GM12891 (cell line): Measurements from ENCODE around the gene PNRC2.
A peak's percentile ranks its signal among the peaks of the same experiment; 100 is the strongest.
"Not testable (repeated sequence)": the region's sequence is repeated elsewhere in the genome, so short reads cannot be mapped to it uniquely, and the experiment has no call there.

ENCODE experiments used
- DNase-seq: peaks from one replicate; pipeline ENCODE4 v3.0.0; 2011; ENCODE audit warnings: low spot score; ENCODE audit not compliant: insufficient read length
- FAIRE-seq: peaks from 2 replicates; lab custom pipeline; 2011; peaks lifted over from hg19 to GRCh38; lab: Jason Lieb, UNC
- PAX5 ChIP-seq: IDR thresholded peaks from 2 replicates; pipeline ENCODE4 v1.6.1; 2011; ENCODE audit warnings: low read length, moderate library complexity, mild to moderate bottlenecking; ENCODE audit not compliant: insufficient read depth, severe bottlenecking
- POLR2A ChIP-seq: IDR thresholded peaks from 2 replicates; pipeline ENCODE4 v1.6.1; 2011; ENCODE audit warnings: low read depth, low read length, control low read depth
- POLR2AphosphoS5 ChIP-seq: IDR thresholded peaks from 2 replicates; pipeline ENCODE4 v1.6.1; 2011; ENCODE audit warnings: low read depth, low read length, control low read depth
- POU2F2 ChIP-seq: IDR thresholded peaks from 2 replicates; pipeline ENCODE4 v1.6.1; 2011; ENCODE audit warnings: low read depth, mild to moderate bottlenecking, control low read depth, low read length, moderate library complexity
- SPI1 ChIP-seq: IDR thresholded peaks from 2 replicates; pipeline ENCODE4 v1.6.1; 2011; ENCODE audit warnings: low read depth, low read length, control low read depth
- TAF1 ChIP-seq: IDR thresholded peaks from 2 replicates; pipeline ENCODE4 v1.6.1; 2011; ENCODE audit warnings: low read depth, low read length, control low read depth

The PNRC2 gene

DNA sequence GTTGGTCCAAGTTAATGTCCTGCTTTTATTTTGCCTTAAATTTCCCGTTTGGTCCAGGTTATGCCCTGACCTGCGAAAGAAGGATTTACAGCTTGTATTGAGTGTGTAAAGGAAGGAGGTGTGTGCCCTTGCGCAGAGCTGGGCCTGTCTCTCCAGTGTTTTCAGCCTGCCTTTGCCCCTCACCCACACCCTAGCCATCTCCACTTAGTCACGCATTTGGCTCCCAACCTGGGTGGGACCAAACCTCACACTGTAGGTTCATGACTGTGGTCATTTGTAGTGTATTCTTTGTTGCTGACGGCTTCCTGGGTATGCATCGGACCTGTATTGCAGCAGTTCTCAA, 21.1 kb downstream of the PNRC2 start:
- peak; percentile 44 for DNase-seq
- FAIRE-seq, result no peak
- peak; percentile 46; the same call in 1 of the 2 replicates for TF ChIP-seq POLR2AphosphoS5
- no peak for TF ChIP-seq SPI1

DNA sequence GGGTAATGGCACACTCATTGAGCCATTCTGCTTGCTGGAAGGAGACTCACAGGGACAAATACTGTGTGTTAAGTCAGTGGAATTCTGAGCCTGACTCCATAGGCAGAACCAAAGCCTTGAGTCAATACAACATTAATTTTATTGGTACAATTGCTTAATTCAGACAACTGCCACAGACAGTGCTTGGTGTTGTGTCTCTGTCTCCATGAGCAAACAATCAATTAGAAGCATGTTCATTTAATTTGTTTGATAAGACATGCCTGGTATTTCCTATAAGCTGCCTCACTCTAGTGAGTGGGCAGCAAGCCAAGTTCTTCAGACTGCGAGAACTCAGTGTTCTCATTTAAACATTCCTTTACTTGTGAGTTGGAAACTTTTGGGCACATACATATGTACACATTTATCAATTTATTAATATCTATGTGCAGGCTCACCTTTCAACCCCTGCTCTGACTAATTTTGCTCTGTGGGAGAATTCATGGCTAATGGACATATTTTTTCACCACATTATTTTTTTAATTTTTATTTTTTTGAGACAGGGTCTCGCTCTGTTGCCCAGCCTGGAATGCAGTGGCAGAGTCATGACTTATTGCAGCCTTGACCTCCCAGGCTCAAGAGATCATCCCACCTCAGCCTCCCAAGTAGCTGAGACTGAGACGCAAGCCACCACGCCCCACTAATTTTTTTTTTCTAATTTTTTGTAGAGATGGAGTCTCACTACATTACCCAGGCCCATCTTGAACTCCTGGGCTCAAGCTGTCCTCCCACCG, 25.0 kb downstream of the PNRC2 start:
- FAIRE-seq (no peak), DNase-seq (no peak)

DNA sequence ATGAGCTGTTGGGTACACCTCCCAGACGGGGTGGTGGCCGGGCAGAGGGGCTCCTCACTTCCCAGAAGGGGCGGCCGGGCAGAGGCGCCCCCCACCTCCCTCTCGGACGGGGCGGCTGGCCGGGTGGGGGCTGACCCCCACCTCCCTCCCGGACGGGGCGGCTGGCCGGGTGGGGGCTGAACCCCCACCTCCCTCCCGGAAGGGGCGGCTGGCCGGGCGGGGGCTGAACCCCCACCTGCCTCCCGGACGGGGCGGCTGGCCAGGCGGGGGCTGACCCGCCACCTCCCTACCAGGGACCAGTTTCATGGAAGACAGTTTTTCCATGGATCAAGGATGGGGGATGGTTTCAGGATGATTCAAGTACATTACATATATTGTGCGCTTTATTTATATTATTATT, 27.4 kb downstream of the PNRC2 start:
- not testable (repeated sequence) for DNase-seq, FAIRE-seq

More for the DNA sequence above, 25.0 kb downstream of the PNRC2 start:
- TF ChIP-seq TAF1 (no peak), PAX5 (no peak), SPI1 (no peak), POU2F2 (no peak), POLR2A (no peak), POLR2AphosphoS5 (no peak)

DNA sequence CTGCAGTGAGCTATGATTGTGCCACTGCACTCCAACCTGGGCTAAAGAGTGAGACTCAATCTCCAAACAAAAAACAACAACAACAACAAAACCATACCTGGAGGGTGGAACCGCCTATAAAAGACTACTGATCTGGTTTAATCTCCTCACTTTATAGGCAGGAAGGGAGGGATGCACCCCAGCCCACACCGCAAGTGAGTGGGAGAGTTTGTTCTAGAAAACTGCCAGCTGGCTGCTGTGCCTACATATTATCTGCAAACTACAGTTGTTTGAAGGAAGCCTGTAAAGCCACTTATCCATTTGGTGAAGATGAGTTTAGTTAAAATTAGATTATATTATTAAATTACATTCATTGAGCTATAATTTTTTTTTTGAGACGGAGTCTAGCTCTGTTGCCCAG, 29.6 kb downstream of the PNRC2 start:
- TF ChIP-seq POLR2A (no peak), TAF1 (no peak), POLR2AphosphoS5 (no peak), POU2F2 (no peak), PAX5 (no peak), SPI1 (no peak)
- FAIRE-seq, result no peak
- no peak for DNase-seq

DNA sequence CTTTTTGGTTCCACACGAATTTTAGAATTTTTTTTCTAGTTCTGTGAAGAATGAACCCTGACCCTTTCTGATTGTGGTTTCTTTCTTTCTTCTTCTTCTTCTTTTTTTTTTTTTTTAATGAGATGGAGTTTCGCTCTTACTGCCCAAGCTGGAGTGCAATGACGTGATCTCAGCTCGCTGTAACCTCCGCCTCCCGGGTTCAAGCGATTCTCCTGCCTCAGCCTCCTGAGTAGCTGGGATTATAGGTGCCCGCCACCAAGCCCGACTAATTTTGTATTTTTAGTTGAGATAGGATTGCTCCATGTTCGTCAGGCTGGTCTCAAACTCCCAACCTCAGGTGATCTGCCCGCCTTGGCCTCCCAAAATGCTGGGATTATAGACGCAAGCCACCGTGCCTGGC, 32.4 kb downstream of the PNRC2 start:
- not testable (repeated sequence) for FAIRE-seq, DNase-seq

DNA sequence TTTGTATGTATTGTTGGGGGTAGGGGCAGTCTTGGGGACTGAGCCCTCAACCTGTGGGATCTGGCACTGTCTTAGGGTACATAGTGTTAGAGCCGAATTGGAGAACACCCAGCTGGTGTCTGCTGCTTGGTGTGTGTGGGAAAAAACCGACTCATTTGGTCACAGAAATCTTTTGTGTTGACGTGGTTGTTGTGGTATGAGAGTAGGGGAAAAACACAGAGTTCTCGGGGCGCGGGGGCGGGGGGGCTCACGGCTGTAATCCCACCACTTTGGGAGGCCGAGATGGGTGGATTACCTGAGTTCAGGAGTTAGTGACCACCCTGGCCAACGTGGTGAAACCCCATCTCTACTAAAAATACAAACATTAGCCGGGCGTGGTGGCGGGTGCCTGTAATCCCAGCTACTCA, 35.8 kb downstream of the PNRC2 start:
- no peak for FAIRE-seq
- TF ChIP-seq POLR2AphosphoS5, result no peak
- no peak for TF ChIP-seq TAF1
- no peak for TF ChIP-seq PAX5
- TF ChIP-seq POLR2A, result no peak
- no peak for TF ChIP-seq SPI1
- no peak for TF ChIP-seq POU2F2

DNA sequence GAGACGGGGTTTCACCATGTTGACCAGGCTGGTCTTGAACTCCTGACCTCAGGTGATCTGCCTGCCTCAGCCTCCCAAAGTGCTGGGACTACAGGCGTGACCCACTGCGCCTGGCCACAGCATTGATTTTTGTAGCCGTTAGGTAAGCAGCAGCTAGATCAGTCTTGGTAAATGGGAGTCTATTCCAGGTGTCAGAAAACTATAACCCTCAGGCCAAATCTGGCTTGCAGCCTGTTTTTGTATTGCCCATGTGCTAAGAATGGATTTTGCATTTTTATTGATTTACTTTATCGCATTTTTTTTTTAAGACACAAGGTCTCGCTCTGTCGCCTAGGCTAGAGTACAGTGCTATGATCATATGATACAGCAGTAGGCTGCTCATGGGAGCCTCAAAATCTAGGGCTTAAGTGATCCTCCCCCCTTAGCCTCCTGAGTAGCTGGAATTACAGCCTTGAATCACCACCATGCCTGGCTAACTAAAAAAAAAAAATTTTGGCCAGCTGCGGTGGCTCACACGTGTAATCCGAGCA, 37.1 kb downstream of the PNRC2 start:
- TF ChIP-seq TAF1 (no peak), POLR2A (no peak), POU2F2 (no peak), PAX5 (no peak), POLR2AphosphoS5 (no peak), SPI1 (no peak)
- FAIRE-seq, result no peak

More for the DNA sequence above, 35.8 kb downstream of the PNRC2 start:
- DNase-seq, result no peak

DNA sequence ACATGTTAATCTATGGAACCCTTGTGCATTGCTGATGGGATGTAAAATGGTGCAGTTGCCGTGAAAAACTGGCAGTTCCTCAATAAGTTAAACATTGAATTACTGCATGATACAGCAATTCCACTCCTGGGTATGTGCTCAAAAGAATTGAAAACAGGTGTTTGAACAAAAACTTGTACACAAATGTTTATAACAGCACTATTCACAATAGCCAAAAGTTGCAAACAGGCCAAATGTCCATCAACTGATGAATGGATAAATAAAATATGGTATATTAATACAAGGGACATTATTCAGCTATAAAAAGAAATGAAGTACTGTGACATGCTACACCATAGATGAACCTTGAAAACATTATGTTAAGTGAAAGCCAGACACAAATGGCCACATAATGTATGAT, 38.2 kb downstream of the PNRC2 start:
- DNase-seq (no peak), FAIRE-seq (no peak)
- TF ChIP-seq POLR2A, result no peak
- TF ChIP-seq PAX5, result no peak
- 0 out of 2 replicates have a peak, but pooled peaks have one; percentile 5 for TF ChIP-seq SPI1
- TF ChIP-seq TAF1, result no peak
- TF ChIP-seq POU2F2, result no peak
- TF ChIP-seq POLR2AphosphoS5, result no peak

More for the DNA sequence above, 37.1 kb downstream of the PNRC2 start:
- no peak for DNase-seq

DNA sequence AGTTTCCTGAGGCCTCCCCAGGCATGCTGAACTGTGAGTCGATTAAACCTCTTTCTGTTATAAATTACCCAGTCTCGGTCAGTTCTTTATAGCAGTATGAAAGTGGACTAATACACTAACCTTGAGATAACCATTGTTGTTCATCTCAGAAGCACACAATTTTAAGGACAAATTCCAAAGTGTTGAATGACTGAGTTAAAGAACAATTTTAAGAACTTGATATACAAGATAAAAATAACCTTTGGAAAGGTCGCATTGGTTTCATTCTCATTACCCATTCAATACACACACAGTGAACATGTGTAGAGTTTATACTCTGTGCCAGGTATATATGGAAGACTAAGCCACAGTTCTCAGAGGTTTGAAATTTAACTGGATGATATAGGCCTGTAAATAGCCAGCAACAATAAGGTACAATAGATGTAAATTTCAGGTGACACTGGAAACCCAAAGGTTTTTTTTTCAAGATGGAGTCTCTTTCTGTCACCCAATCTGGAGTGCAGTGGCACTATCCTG, 39.6 kb downstream of the PNRC2 start:
- FAIRE-seq (no peak), DNase-seq (no peak)
- TF ChIP-seq POLR2A, result no peak
- TF ChIP-seq TAF1, result no peak
- no peak for TF ChIP-seq SPI1
- TF ChIP-seq POU2F2, result no peak
- no peak for TF ChIP-seq PAX5
- TF ChIP-seq POLR2AphosphoS5, result no peak

DNA sequence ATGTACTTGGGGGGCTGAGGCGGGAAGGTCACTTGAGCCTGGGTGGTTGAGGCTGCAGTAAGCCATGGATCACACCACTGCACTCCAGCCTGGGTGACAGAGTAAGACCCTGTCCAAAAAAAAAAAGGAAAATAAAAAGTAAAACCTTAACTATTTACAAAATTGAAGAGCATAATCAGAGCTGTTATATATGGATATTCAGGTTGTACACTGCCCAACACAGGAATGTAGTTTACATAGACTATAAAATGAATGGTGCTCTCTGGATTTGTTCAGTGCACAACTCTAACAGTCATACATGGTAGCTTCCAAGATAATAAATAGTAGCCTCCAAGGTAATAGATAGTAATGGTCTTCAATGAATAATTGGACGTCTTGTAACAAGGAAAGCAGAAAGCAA, 43.1 kb downstream of the PNRC2 start:
- FAIRE-seq (no peak), DNase-seq (no peak)
- no peak for TF ChIP-seq POU2F2
- TF ChIP-seq POLR2AphosphoS5, result no peak
- TF ChIP-seq SPI1, result no peak
- TF ChIP-seq PAX5, result no peak
- no peak for TF ChIP-seq POLR2A
- no peak for TF ChIP-seq TAF1

DNA sequence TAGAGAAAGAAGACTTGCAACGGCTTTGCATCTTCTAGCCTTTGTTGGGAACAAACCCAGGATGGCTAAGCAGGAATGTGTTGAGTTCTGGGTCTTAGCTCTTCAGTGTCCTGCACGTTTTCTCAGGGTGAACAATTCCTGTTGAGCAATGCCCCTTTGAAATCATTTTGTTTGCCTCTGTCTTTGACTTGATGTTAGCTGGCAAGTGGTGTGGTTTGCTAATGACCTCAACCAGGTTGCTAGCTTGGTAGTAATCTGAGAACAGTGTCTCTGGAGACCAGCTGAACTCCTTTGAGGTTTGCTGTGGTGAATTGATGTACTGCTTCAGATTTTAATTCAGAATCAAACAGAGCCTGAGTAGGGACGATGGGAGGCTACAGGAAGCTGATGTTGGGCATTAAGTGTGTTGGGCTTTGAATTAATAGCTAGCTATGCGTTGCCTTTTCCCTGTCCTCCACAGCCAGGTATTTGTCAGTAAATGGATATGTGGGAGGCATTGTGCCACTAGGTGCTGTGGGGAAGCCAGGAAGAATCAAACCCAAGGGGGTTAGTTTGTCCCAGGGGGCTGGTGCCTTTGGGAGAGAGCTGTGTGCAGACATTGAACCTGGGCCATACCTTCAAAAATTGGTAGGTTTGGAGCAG, 43.8 kb downstream of the PNRC2 start:
- DNase-seq, result no peak
- peak; percentile 72 for FAIRE-seq

More for the DNA sequence above, 43.8 kb downstream of the PNRC2 start:
- TF ChIP-seq POU2F2, result no peak
- TF ChIP-seq POLR2A, result no peak
- no peak for TF ChIP-seq TAF1
- TF ChIP-seq PAX5, result no peak
- TF ChIP-seq POLR2AphosphoS5, result no peak
- no peak for TF ChIP-seq SPI1
